ENCODE data around the gene RAB37.

Gene RAB37

DNA sequence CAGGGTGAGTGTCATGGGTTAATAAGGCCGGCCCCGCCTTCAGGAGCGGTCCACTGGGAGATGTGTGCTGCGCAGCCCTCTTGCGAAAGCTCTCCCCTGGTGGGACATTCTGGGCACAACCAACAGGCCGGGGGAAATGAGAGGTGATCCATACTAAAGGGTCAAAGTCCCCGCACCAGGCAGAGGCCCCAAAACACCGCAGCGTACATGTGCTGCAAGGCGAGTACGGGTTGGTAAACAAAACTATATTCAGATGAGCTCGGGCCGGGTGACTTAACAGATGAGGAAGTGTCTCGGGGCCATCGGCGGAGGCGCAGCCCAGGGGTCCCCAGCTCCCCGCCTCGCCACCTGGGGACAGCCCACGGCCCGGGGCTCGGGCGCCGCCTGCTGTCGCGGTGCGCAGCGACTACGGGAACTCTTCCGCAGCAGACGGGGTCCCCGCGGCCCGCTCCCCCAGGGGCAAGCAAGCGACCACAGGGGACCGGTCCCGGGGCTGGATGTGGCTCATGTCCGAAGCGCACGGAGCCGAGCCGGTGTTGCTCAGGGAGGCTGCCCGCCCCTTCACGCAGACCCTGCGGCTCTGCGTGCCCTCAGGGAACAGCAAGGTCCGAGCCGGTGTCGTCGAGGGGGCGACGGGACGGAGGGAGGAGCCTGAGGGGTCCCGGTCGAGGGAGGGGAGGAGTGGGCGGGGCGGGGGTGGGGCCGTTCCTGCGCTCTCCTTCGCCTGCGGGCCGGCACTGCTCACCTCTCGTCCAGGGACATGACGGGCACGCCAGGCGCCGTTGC, at the start of gene RAB37:
TSS of gene RAB37 (plus strand) at position 744 of the 786 bp plus-strand sequence. CDS start at position 761, 17 bp downstream.
- DNase-seq: peak; percentile 61 to 73

GRCh38 chr17:74687886-74688285, 49.2 kb upstream of the RAB37 start:
- no peak for DNase-seq

DNA sequence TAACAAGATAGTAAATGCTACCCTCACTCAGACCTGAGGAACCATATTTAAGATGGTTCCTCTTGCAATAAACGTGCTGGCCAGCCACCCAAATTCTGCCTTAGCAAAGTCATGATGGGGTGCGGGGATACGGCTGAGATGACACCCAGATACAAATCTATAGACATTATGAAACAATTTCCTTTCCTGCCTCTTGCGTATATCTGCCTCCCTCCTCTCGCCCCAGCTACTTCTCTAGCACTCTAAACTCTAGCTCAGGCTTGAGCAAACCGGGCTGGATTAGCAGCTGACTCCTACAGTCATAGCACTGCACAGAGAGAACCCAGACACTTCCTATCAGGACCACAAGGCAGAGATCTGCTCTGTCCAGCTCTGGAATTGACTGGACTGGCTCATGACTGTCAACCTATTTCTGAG, 46.6 kb upstream of the RAB37 start:
- peak; percentile 19 to 69 for DNase-seq

GRCh38 chr17:74691151-74691550, 45.9 kb upstream of the RAB37 start:
- no peak for DNase-seq

- no peak for DNase-seq
Observed at GRCh38 chr17:74694081-74694480, 43.0 kb upstream of the RAB37 start.

GRCh38 chr17:74695629-74696028, 41.4 kb upstream of the RAB37 start:
- no peak for DNase-seq

GRCh38 chr17:74697515-74697914, 39.5 kb upstream of the RAB37 start:
- DNase-seq: no peak

DNA sequence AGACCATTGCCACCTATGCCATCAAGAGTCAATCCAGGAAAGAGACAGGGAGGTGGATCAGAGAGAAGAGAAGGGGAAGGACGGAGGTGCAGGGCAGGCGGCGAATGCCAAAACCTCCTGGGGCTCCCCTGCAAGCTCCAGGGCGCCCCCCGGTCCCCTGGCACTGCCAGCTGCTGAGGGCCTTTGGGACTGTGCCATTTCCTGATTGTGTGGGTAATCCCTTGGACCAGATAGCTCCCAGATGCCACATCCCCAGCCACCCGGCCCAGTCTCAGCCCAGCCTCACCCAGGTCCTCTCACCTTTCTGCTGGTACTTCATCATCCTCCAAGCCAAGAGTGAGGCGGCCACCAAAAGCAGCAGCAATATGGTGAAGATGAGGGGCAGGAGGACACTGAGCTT, 39.0 kb upstream of the RAB37 start:
- DNase-seq: no peak

DNA sequence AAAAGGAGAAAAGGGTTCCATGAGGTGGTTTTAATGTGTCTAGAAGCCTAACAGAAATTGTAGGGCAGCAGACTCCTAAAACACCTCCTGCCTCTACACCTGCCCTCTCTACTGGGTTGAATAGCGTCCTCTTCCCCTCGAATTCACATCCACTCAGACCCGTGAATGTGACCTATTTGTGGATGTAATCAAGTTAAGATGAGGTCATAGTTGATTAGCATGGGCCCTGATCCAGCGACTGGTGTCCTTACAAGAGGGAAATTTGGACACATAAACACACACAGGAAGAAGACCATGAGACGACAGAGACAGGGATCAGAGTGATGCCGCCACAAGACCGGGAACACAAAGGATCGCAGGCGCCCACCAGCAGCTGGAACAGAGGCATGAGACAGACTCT, 37.8 kb upstream of the RAB37 start:
- DNase-seq: no peak

DNA sequence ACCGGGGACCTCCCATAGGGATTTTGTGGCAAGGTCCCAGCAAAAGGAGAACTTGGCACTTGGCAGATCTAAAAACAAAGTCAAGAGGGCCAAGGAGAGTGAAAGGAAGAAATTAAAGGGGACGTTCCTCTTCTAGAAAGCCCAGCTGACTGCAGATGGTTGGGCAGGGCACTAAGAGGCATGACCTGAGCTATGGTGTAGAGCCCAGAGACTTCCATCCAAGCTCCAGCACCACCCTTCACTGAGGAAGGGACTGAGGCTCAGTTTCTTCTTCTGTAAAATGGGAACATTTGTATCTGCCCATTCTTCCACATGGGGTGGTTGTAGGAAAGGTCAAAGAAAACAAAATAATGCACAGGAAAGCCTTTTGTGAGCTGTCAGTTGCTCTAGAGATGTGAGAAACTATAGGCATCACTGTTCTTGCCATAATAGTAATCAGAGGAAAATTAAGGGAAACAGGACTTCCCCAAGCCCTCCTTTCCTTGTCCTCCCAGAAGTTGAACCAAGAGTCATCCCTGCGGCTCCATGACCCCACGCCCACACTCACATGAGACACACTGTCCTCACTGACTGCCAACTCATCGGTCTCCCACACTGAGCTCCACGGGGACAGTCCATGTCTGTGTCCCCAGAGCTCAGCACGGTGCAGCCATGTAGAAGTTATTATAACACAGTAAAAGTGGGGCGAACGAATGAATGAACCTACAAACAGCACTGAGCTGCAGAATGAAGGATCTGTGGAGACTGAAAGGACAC, 34.8 kb upstream of the RAB37 start:
- DNase-seq: no peak

GRCh38 chr17:74703311-74703710, 33.7 kb upstream of the RAB37 start:
- DNase-seq: no peak

- DNase-seq: no peak
Observed at GRCh38 chr17:74704544-74704943, 32.5 kb upstream of the RAB37 start.

DNA sequence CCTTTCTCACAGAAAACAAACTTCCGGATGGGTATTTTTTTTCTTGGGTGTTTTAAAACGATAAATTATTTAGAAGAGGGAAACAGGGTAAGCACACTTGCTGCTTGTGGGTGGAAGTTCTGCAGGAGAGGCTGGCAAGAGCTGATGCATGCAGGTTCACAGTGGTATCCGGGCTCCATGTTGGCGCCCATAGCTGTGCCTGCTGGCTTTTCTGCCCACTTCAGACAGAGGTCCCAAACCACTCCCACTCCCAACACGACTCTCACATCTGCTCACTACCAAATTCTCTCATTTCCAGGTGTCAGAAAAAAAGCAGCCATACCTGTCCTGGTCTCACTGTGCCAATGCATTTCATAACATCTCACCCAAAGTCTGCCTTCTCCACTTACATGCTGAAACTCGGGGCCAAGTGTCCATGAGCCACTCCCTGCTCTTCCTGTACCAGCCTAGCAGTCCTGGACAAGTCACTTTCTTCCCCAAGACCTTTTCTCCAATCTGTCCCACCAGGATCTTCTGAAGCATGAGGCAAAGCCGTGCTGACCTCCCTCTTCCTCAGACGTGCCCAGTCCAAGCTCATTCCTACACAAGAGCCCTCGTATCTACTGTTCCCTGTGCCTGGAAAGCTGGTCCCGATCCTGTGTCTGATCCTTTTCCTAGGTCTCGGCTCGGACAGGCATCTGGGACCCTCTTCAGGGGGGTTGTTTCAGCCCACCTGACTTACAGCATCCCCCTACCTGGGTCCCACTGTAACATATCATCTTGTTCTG, 25.8 kb upstream of the RAB37 start:
- DNase-seq: no peak

DNA sequence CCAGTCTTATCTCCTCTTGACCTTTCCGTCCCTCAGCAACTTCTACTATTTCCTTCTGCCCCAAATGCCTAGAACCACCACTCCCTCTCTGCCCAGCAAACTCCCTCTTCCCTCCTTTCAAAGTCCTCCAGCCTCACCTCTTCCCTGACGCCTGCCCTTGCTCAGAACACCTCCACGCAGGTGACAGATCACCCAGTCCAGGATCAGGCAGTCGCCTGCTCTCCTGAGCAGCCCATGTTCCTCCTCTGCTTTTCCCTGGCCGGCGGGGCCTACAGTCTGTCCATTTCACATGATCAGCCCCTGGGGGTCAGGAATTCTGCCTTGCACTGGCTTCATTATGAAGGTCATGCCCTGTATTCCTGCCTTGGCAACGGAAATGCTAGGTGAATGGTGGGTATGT, 24.8 kb upstream of the RAB37 start:
- DNase-seq: no peak

DNA sequence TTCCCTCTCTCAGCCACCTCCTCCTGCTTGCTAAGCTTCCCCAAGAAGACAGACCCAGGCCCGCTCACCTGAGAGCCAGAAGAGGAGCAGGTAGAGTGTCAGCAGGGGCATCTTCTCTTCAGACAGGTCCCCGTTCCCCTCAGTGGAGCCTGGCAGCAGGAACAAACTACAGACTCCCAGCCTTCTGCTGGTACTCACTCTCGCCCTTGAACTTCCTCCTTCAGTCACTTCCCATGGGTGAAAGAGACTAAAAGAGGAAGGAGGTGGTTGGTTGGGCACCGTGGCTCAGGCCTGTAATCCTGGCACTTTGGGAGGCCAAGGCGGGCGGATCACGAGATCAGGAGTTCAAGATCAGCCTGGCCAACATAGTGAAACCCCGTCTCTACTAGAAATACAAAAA, 24.3 kb upstream of the RAB37 start, which contains the start of gene CD300LF:
TSS of gene CD300LF (minus strand) at position 168 of the 400 bp plus-strand sequence. CDS start at position 111, 57 bp downstream.
- peak in 1 of 2 donors; percentile 69 for DNase-seq

DNA sequence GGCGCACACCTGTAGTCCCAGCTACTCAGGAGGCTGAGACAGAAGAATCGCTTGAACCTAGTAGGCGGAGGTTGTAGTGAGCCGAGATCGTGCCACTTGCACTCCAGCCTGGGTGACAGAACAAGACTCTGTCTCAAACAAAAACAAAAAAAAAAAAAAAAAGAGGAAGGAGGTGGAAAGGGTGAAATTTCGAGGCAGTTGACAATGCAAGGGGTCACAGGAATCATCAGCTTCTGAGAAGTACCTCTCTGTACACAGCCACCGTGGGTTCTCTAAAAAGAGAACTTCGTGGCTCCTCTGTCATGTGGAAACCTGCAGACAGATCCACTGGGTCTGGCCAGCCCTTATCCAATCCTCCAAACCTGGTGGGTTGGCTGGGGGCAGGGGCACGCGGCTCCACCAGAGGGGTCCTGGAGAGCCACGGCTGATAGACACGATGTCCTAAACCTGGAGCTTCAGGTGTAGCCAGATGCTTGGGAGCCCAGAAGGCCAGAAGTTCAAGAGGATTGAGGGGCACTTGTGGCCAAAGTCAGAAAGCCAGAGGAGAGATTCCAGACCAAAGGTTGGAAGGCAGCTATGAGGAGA, 23.8 kb upstream of the RAB37 start:
- DNase-seq: peak in 1 of 2 donors; percentile 25

DNA sequence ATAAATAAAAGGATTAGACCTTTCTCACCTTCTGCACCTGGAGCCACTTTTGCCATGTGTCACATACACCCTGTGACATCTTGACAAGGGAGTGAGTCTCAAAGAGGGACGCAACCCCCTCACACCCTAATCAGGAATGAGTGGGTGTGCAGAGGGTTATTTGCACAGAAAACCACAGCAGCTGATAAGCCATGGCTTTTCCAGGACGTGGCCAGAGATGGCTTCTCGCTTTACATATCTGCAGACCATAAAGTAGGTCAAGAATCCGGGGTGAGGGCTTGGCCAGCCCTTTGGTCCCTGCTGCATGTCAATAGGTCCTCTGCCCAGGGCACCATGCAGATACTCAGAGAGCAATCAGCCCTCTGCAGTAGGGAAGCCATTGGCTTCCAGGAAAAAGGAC, 21.9 kb upstream of the RAB37 start:
- DNase-seq: no peak

GRCh38 chr17:74720506-74720905, 16.6 kb upstream of the RAB37 start:
- no peak for DNase-seq

- DNase-seq: no peak
Observed at GRCh38 chr17:74722782-74723181, 14.3 kb upstream of the RAB37 start.

DNA sequence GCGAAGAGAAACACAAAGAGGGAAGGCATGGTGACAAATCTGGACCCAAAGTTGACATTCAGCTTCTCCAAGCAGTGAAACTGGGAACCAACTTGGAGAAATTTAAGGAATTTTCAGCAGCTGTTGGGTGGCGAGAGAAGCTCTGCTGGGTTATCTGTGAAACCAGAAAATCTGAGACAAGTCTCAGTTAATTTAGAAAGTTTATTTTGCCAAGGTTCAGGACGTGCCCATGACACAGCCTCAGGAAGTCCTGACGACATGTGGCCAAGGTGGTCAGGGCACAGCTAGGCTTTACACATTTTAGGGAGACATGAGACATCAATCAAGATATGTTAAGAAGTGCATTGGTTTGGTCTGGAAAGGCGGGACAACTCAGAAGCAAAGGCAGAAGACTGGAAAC, 13.2 kb upstream of the RAB37 start:
- no peak for DNase-seq

DNA sequence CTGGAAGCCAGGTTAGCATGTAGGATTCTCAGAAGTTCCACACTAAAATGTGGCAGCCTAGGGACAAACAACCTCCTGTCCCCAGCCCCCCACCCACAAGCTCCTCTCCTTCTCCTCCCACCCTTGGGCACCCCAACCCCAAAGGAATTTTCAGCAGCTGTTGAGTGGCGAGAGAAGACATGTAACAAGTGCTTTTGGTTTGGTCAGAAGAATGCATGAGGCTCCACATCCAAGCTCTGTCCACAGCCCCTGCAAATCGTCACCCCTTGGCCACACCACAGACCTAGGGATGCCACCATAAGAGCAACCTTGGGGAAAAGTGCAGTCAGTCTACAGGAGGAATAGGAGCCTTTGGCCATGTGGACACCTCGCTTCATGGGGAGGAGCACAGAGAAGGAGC, 11.9 kb upstream of the RAB37 start:
- DNase-seq: no peak

DNA sequence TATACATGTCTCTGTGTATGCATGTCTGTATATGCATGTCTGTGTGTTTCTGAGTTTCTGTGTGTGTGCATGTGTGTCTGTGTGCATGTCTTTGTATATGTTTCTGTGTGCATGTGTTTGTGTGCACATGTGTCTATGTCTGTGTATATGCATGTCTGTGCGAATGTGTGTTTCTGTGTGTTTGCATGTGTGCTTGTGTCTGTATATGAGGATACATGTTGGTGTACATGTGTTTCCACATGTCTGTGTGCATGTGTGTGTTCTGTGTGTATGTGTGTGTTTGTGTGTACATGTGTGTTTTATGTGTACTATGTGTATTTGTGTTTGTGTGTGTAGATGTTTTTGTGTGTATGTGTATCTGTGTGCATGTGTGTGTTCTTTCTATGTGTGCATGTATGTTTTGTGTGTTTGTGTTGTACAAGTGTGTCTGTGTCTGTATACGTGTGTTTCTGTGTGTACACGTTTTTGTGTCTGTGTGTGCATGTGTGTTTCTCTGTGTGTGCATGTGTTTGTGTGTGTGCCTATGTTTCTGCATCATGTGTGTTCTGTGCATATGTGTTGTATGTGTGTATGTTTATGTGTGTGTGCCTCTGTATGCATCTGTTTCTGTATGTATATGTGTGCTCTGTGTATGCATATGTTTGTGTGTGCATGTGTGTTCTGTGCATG, 8.9 kb upstream of the RAB37 start:
- no peak for DNase-seq

All from CD4-positive, alpha-beta T cell treated with Interleukin-4 for 1 hour (primary cell).